Endothelial cell of umbilical vein (primary cell): Measurements from ENCODE around the gene SLC14A1. TPM values are rescaled to one million over a fixed set of nuclear protein-coding genes. Genes with fewer than 3 reads are reported as not detected.

ENCODE experiments used
- BruUV-seq: library from RNA; stranded (reverse); fragments of 400-500 nt; replicated peaks from 2 replicates; lab custom pipeline; 2021; lab: Mats Ljungman, UMichigan
- CTCF ChIA-PET: fragments of 300-600, 350-600 bp; sonication (Branson Sonifier 250); formaldehyde crosslinking; loops from one replicate; lab custom pipeline; 2021; ENCODE audit warnings: antibody characterized with exemption, inconsistent platforms; lab: Charles Lee
- POLR2A ChIA-PET: fragments of 300-600, 350-600 bp; sonication (Branson Sonifier 250); formaldehyde crosslinking; loops from one replicate; lab custom pipeline; 2021; ENCODE audit warnings: antibody characterized with exemption, inconsistent platforms; lab: Charles Lee
- DNase-seq: peaks from one replicate; pipeline ENCODE4 v3.0.0-alpha.2; 2011; ENCODE audit warnings: low read depth, low spot score
- FAIRE-seq: peaks from 2 replicates; lab custom pipeline; 2011; peaks lifted over from hg19 to GRCh38; lab: Jason Lieb, UNC
- H2AFZ ChIP-seq: 2 replicates; pipeline ENCODE4 v1.6.0; 2012; ENCODE audit warnings: low read depth, low read length, control low read depth, inconsistent platforms
- H3K27ac ChIP-seq: 2 replicates; pipeline ENCODE4 v1.5.1; 2011; ENCODE audit warnings: low read depth, mild to moderate bottlenecking, control low read depth, low read length, moderate library complexity; ENCODE audit not compliant: insufficient read depth
- H3K27me3 ChIP-seq, 2 experiments: 2 replicates each; pipeline versions ENCODE4 v1.6.0 to v1.6.1; 2011; ENCODE audit warnings: low read length in 2 of 2, mixed read lengths in 1 of 2; ENCODE audit not compliant: control insufficient read depth in 2 of 2, insufficient read depth in 2 of 2
- H3K36me3 ChIP-seq, 2 experiments: 2 replicates in 1 of 2; 3 replicates in 1 of 2; pipeline ENCODE4 v1.5.1; 2011; ENCODE audit warnings: low read length in 2 of 2, mild to moderate bottlenecking in 1 of 2, moderate library complexity in 1 of 2; ENCODE audit not compliant: control insufficient read depth in 2 of 2, insufficient read depth in 2 of 2; ENCODE audit errors: extremely low read depth in 1 of 2
- H3K4me1 ChIP-seq: 3 replicates; pipeline ENCODE4 v1.5.1; 2011; ENCODE audit warnings: mild to moderate bottlenecking, low read length; ENCODE audit not compliant: control insufficient read depth, insufficient read depth; ENCODE audit errors: extremely low read depth
- H3K4me2 ChIP-seq: 2 replicates; pipeline ENCODE4 v1.6.1; 2011; ENCODE audit warnings: low read length, control low read depth, mixed read lengths; ENCODE audit not compliant: insufficient read depth
- H3K4me3 ChIP-seq, 3 experiments: fragments of 200-600 bp in 1 of 3; sonication (generic), shearing (Covaris generic) in 1 of 3; replicated peaks in 1 of 3; 2 replicates each; pipeline ENCODE4 v1.5.1; 2011 to 2016; ENCODE audit warnings: control low read depth in 3 of 3, low read length in 3 of 3, mild to moderate bottlenecking in 2 of 3, inconsistent platforms in 1 of 3, low read depth in 1 of 3, moderate library complexity in 1 of 3; ENCODE audit not compliant: insufficient read depth in 1 of 3
- H3K79me2 ChIP-seq: 2 replicates; pipeline ENCODE4 v1.6.0; 2012; ENCODE audit warnings: low read length, inconsistent platforms; ENCODE audit not compliant: control insufficient read depth, insufficient read depth
- H3K9ac ChIP-seq: replicated peaks from 2 replicates; pipeline ENCODE3; 2011; ENCODE audit warnings: low read length, control low read depth; ENCODE audit not compliant: insufficient read depth; ENCODE audit errors: extremely low read depth
- H3K9me1 ChIP-seq: replicated peaks from 3 replicates; pipeline ENCODE4 v1.6.0; 2011; ENCODE audit warnings: mild to moderate bottlenecking, low read length; ENCODE audit not compliant: control insufficient read depth, insufficient read depth; ENCODE audit errors: extremely low read depth
- H3K9me3 ChIP-seq: replicated peaks from 2 replicates; pipeline ENCODE4 v1.5.1; 2012; ENCODE audit warnings: low read length, inconsistent platforms; ENCODE audit not compliant: control insufficient read depth, insufficient read depth
- H4K20me1 ChIP-seq: replicated peaks from 2 replicates; pipeline ENCODE3; 2011; ENCODE audit warnings: mild to moderate bottlenecking, low read length; ENCODE audit not compliant: control insufficient read depth, insufficient read depth; ENCODE audit errors: extremely low read depth
- EZH2 ChIP-seq: IDR thresholded peaks from 2 replicates; pipeline ENCODE4 v1.6.1; 2012; ENCODE audit warnings: borderline replicate concordance, low read depth, mild to moderate bottlenecking, moderate library complexity, low read length, inconsistent platforms; ENCODE audit not compliant: severe bottlenecking
- FOS ChIP-seq: IDR thresholded peaks from 2 replicates; pipeline ENCODE4 v1.6.1; 2011; ENCODE audit warnings: mild to moderate bottlenecking, low read length, moderate library complexity, borderline replicate concordance; ENCODE audit not compliant: insufficient read depth
- GATA2 ChIP-seq: IDR thresholded peaks from 2 replicates; pipeline ENCODE4 v1.7.0; 2011; ENCODE audit warnings: low read depth, mild to moderate bottlenecking, moderate library complexity, mixed read lengths, low read length; ENCODE audit not compliant: insufficient read length, insufficient read depth
- JUN ChIP-seq: IDR thresholded peaks from 2 replicates; pipeline ENCODE4 v1.6.1; 2011; ENCODE audit warnings: borderline replicate concordance, low read depth; ENCODE audit not compliant: insufficient read length, insufficient read depth
- MYC ChIP-seq: IDR thresholded peaks from one replicate; pipeline ENCODE4 v1.6.1; 2011; ENCODE audit warnings: mild to moderate bottlenecking, low read depth, low read length
- POLR2A ChIP-seq: IDR thresholded peaks from 2 replicates; pipeline ENCODE4 v1.6.1; 2012; ENCODE audit warnings: low read depth, mild to moderate bottlenecking, control low read depth, low read length
- POLR2AphosphoS5 ChIP-seq: IDR thresholded peaks from 2 replicates; pipeline ENCODE4 v1.6.1; 2012; ENCODE audit warnings: low read depth, mild to moderate bottlenecking, control low read depth, low read length, moderate library complexity; ENCODE audit not compliant: insufficient read depth
- dilution Hi-C: fragments of 300-500 bp; cut with MboI; formaldehyde crosslinking; loops from one replicate; pipeline ENCODE4 v1.15.0; 2019; ENCODE audit warnings: low sequenced_read_pairs; ENCODE audit not compliant: extremely low pct_ligation_motif_present
- intact Hi-C: fragments of 100-400 bp; cut with micrococcal nuclease; formaldehyde crosslinking; loops from one replicate; pipeline ENCODE4 v1.10.0; 2022
- polyA plus RNA-seq, 4 experiments: library from polyadenylated mRNA; depleted of rRNA in 3 of 4; stranded (reverse) in 3 of 4; unstranded in 1 of 4; fragments of >200 nt; gene quantifications; 2 replicates each; pipeline versions ENCODE4 v1.2.1 to v1.2.3, GENCODE V29; 2011 to 2012; ENCODE audit warnings: missing spikeins in 1 of 4
- total RNA-seq: library from RNA; stranded (reverse); gene quantifications from 2 replicates; pipeline ENCODE4 v1.2.3, GENCODE V29; 2021
- TF ChIP-seq, protein P1 (sequence below), 2 donors: IDR thresholded peaks; 1 replicate in 1 of 2; 2 replicates in 1 of 2; pipeline ENCODE4 v1.5.1; 2011; ENCODE audit warnings: low read length in 2 of 2, mild to moderate bottlenecking in 2 of 2, moderate library complexity in 2 of 2, control low read depth in 1 of 2, inconsistent platforms in 1 of 2, low read depth in 1 of 2; ENCODE audit not compliant: insufficient read depth in 1 of 2; ENCODE audit errors: extremely low read depth in 1 of 2
- TF ChIP-seq, protein P2 (sequence below): IDR thresholded peaks from 2 replicates; pipeline ENCODE4 v1.6.1; 2011; ENCODE audit not compliant: insufficient read depth, insufficient read length

Gene SLC14A1
- total and polyA plus RNA-seq, 2 donors (not counting 3 experiments of a cell fraction or from before 2014, with no cell fraction given), result not detected

DNA sequence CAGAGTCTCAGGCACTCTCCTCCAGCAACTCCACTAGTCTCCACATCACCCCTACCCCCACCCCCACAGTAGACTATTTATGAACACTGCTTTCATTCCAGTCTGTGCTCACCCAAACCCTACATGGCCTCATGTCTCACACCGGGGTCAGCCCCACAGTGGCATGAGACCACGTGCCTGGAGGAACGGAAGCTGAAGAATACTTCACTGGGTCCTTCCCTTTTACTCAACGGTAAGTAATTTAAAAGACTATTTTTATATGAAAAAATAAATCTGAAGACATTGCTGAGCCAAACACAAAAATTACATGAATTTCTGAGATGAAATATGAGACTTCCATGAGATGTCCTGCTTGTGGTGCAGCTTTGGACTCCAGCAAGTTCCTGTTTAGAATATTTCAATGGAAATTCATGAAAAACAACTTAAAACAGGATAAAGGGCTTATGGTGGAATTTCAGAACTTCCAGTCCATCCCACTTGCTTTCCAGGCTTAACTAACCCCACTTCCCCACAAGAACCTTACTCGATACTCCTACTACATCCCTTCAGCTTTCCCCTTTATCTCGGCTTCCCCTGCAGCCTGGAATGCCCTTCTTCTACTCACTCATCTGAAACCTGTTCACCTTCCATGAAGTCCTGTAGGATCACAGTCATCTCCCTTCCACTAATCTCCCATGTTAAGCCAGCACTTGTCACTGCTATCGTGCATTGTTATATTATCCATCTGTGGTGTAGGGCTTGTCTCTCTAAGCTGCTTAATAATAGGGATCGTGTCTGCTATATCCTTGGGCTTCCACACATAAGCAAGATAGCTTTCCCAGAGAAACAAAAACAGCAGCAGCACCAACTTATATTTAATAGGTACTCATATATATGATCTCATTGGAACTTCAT lies 47.9 kb downstream of the SLC14A1 start:
- TF ChIP-seq POLR2A, result no peak
- TF ChIP-seq MYC, result no peak
- TF ChIP-seq, protein P1, sequence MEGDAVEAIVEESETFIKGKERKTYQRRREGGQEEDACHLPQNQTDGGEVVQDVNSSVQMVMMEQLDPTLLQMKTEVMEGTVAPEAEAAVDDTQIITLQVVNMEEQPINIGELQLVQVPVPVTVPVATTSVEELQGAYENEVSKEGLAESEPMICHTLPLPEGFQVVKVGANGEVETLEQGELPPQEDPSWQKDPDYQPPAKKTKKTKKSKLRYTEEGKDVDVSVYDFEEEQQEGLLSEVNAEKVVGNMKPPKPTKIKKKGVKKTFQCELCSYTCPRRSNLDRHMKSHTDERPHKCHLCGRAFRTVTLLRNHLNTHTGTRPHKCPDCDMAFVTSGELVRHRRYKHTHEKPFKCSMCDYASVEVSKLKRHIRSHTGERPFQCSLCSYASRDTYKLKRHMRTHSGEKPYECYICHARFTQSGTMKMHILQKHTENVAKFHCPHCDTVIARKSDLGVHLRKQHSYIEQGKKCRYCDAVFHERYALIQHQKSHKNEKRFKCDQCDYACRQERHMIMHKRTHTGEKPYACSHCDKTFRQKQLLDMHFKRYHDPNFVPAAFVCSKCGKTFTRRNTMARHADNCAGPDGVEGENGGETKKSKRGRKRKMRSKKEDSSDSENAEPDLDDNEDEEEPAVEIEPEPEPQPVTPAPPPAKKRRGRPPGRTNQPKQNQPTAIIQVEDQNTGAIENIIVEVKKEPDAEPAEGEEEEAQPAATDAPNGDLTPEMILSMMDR (IDR thresholded peaks at IDR 0.05; ENCODE audit: extremely low read depth in 1 of 2, insufficient read depth in 1 of 2, low read depth in 1 of 2, low read length in 2 of 2), result no peak
- TF ChIP-seq, protein P2, sequence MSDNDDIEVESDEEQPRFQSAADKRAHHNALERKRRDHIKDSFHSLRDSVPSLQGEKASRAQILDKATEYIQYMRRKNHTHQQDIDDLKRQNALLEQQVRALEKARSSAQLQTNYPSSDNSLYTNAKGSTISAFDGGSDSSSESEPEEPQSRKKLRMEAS, result no peak
- no peak for TF ChIP-seq JUN
- no peak for TF ChIP-seq POLR2AphosphoS5
- TF ChIP-seq FOS, result no peak
- TF ChIP-seq GATA2, result no peak
- no peak for TF ChIP-seq EZH2
- Histone ChIP-seq H3K9ac (no peak overlapping the region), H3K79me2 (no peaks in the 10 kb centered on the region), H3K36me3 (no peaks in the 10 kb centered on the region), H2AFZ (no peak overlapping the region), H3K9me3 (no peaks in the 10 kb centered on the region), H3K4me3 (no peak overlapping the region), H3K27me3 (peaks cover 8 to 17% of the 10 kb centered on the region in 2 experiments), H4K20me1 (no peaks in the 10 kb centered on the region), H3K9me1 (no peaks in the 10 kb centered on the region), H3K27ac (no peak overlapping the region), H3K4me1 (peaks cover 9% of the 10 kb centered on the region), H3K4me2 (no peak overlapping the region)
- no TSS peak for BruUV-seq
- POLR2A ChIA-PET, result no interaction called here
- CTCF ChIA-PET, result interaction anchor here (1.4 kb wide), 1 partner anchor 16 kb away, joined by 4 read pairs; no protein-coding TSS in a partner anchor
- intact Hi-C loops, result no loop called here
- dilution Hi-C loops, result no loop called here
- DNase-seq (no peak), FAIRE-seq (no peak)
